HepG2 (cell line): ENCODE results near the gene RPAP3. TPM values are rescaled to one million over a fixed set of nuclear protein-coding genes. Genes with fewer than 3 reads are reported as not detected.

Experiments
- ARHGAP35 ChIP-seq: sonication (generic); formaldehyde crosslinking; IDR thresholded peaks from 2 replicates; pipeline ENCODE4 v1.9.0; 2022; ENCODE audit warnings: mild to moderate bottlenecking, inconsistent platforms, moderate library complexity, missing genetic modification reagents, borderline replicate concordance
- FOSL1 ChIP-seq: sonication (generic); formaldehyde crosslinking; IDR thresholded peaks from 2 replicates; pipeline ENCODE4 v1.9.0; 2021; ENCODE audit warnings: missing genetic modification reagents, borderline replicate concordance
- IKZF4 ChIP-seq: sonication (generic); formaldehyde crosslinking; IDR thresholded peaks from 2 replicates; pipeline ENCODE4 v1.5.1; 2020; ENCODE audit warnings: borderline replicate concordance, mild to moderate bottlenecking, low read depth, missing genetic modification reagents; ENCODE audit errors: not compliant biosample characterization
- KMT2A ChIP-seq: sonication (generic); formaldehyde crosslinking; IDR thresholded peaks from 2 replicates; pipeline ENCODE4 v1.4.0; 2020; ENCODE audit warnings: missing genetic modification reagents
- MIXL1 ChIP-seq: IDR thresholded peaks from 2 replicates; pipeline ENCODE4 v1.6.1; 2016
- NBN ChIP-seq: fragments of 450-650 bp; conservative IDR thresholded peaks from 2 replicates; pipeline ENCODE4 v1.6.1; 2017
- NCOA2 ChIP-seq: sonication (generic); formaldehyde crosslinking; IDR thresholded peaks from 2 replicates; pipeline ENCODE4 v1.8.0; 2022; ENCODE audit warnings: inconsistent platforms
- RBAK ChIP-seq: sonication (generic); formaldehyde crosslinking; IDR thresholded peaks from 2 replicates; pipeline ENCODE4 v1.5.1; 2020; ENCODE audit warnings: mild to moderate bottlenecking, missing genetic modification reagents
- RFX3 ChIP-seq: IDR thresholded peaks from 2 replicates; pipeline ENCODE4 v1.6.1; 2016; ENCODE audit warnings: missing biosample characterization, missing genetic modification reagents
- SAFB2 ChIP-seq: sonication (generic); formaldehyde crosslinking; IDR thresholded peaks from 2 replicates; pipeline ENCODE4 v1.5.1; 2020; ENCODE audit warnings: missing genetic modification reagents, low read depth, mild to moderate bottlenecking, borderline replicate concordance
- SPEN ChIP-seq: sonication (generic); formaldehyde crosslinking; IDR thresholded peaks from 2 replicates; pipeline ENCODE4 v1.5.1; 2020; ENCODE audit warnings: low read depth, mild to moderate bottlenecking, missing genetic modification reagents
- TBX2 ChIP-seq: sonication (generic); formaldehyde crosslinking; IDR thresholded peaks from 2 replicates; pipeline ENCODE4 v1.5.0; 2020; ENCODE audit warnings: missing genetic modification reagents, mild to moderate bottlenecking, borderline replicate concordance
- U2AF1 ChIP-seq: fragments of 200-400 bp; formaldehyde crosslinking; optimal IDR thresholded peaks from 2 replicates; pipeline ENCODE3; 2017; ENCODE audit warnings: mild to moderate bottlenecking, low read depth, low read length
- ZNF234 ChIP-seq: sonication (generic); formaldehyde crosslinking; conservative IDR thresholded peaks from 2 replicates; pipeline ENCODE4 v1.5.1; 2020; ENCODE audit warnings: mild to moderate bottlenecking, missing genetic modification reagents
- ZNF251 ChIP-seq: sonication (generic); formaldehyde crosslinking; IDR thresholded peaks from 2 replicates; pipeline ENCODE4 v1.9.0; 2021; ENCODE audit warnings: mild to moderate bottlenecking, missing genetic modification reagents
- ZNF367 ChIP-seq: sonication (generic); formaldehyde crosslinking; IDR thresholded peaks from 2 replicates; pipeline ENCODE4 v1.4.0; 2020; ENCODE audit warnings: missing genetic modification reagents, borderline replicate concordance
- ZNF501 ChIP-seq: sonication (generic); formaldehyde crosslinking; IDR thresholded peaks from 2 replicates; pipeline ENCODE4 v1.5.1; 2020; ENCODE audit warnings: mild to moderate bottlenecking, moderate library complexity, missing genetic modification reagents
- ZNF550 ChIP-seq: sonication (generic); formaldehyde crosslinking; IDR thresholded peaks from 2 replicates; pipeline ENCODE4 v1.4.0; 2020; ENCODE audit warnings: mild to moderate bottlenecking, missing genetic modification reagents, borderline replicate concordance
- ZNF709 ChIP-seq: sonication (generic); formaldehyde crosslinking; IDR thresholded peaks from 2 replicates; pipeline ENCODE4 v1.5.0; 2020; ENCODE audit warnings: mild to moderate bottlenecking, missing genetic modification reagents
- ZNF772 ChIP-seq: sonication (generic); formaldehyde crosslinking; IDR thresholded peaks from 2 replicates; pipeline ENCODE4 v1.5.0; 2020; ENCODE audit warnings: mild to moderate bottlenecking, missing genetic modification reagents
- ZNF776 ChIP-seq: sonication (generic); formaldehyde crosslinking; IDR thresholded peaks from 2 replicates; pipeline ENCODE4 v1.4.0; 2020; ENCODE audit warnings: mild to moderate bottlenecking, missing genetic modification reagents
- polyA plus RNA-seq, 8 experiments: library from polyadenylated mRNA; depleted of rRNA in 3 of 8; stranded (reverse) in 7 of 8; unstranded in 1 of 8; fragments of >200 nt; fragmentation: Illumina TruSeq in 4 of 8; extraction: Trizol in 4 of 8; gene quantifications; 2 replicates each; pipeline versions ENCODE4 v1.2.1 to v1.2.3, GENCODE V29; 2011 to 2016; ENCODE audit warnings: low read depth in 4 of 8, missing spikeins in 1 of 8, mixed read lengths in 1 of 8; ENCODE audit not compliant: insufficient read depth in 1 of 8
- total RNA-seq, 5 experiments: library from RNA; depleted of rRNA; stranded (reverse); fragments of >200 nt; fragmentation: Illumina TruSeq; extraction: Trizol; gene quantifications; 2 replicates each; pipeline ENCODE4 v1.2.3, GENCODE V29; 2016; ENCODE audit warnings: low read depth in 1 of 5
- TF ChIP-seq, protein P1 (sequence below): sonication (generic); formaldehyde crosslinking; IDR thresholded peaks from 2 replicates; pipeline ENCODE4 v1.5.1; 2020; ENCODE audit warnings: missing genetic modification reagents, mild to moderate bottlenecking, borderline replicate concordance
- TF ChIP-seq, protein P2 (sequence below): sonication (generic); formaldehyde crosslinking; IDR thresholded peaks from 2 replicates; pipeline ENCODE4 v1.4.0; 2020; ENCODE audit warnings: missing genetic modification reagents
- TF ChIP-seq, protein P3 (sequence below): sonication (generic); formaldehyde crosslinking; IDR thresholded peaks from 2 replicates; pipeline ENCODE4 v1.4.0; 2020; ENCODE audit warnings: missing genetic modification reagents

Gene RPAP3
- total and polyA plus RNA-seq, 2 of the 13 experiments (the other 11 are each of a cell fraction or from before 2014, with no cell fraction given), result 8.8 to 32.8 TPM

DNA sequence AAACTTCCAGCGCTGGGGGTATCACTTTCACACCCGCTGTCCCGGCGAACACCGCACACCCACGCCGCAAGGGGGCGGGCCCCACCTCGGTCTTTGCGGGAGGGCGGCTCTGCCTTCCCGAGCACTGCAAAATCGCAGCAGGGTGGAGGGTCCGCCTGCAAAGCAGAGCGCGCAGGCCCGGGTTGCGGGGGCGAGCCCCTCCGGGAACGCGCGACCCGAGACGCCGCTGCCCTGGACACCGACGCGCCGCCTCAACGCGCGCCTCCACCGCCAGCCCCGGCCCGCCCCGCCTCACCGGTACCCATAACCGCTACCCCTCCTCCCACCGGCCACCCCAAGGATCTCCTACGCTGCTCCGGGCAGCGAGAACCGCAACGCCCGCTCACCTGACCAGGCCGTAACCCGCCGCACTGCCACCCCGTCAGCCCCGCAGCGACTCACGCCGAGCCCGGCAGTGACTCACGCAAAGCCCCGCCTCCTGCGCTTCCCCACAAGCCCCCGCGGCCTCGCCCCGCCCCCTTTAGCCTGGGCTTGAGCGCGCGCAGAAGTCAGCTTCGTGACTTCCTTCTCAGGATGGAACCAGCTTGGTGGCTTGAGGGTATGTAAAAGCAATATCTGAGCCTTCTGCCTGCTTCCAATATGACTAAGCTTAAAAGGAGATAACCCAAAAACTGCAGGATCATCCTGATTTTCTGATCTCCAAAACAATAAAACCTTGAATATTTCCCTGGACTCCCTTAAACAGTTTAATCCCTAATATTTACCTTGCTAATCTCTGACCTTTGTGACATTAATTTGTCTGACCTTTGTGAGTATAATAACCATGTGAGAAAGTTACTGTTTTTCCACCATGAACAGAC lies at the start of gene RPAP3 (continued):
- TF ChIP-seq ZNF772 (CRISPR knock-in tag), result no peak; the same call in 1 of the 2 replicates
- no peak for TF ChIP-seq RBAK (CRISPR knock-in tag)
- TF ChIP-seq KMT2A, result peak; percentile 74
- TF ChIP-seq NBN, result no peak
- TF ChIP-seq SAFB2 (CRISPR knock-in tag), result 0 out of 2 replicates have a peak, but pooled peaks have one; percentile 41
- no peak for TF ChIP-seq RFX3 (CRISPR knock-in tag)
- TF ChIP-seq, protein P1, sequence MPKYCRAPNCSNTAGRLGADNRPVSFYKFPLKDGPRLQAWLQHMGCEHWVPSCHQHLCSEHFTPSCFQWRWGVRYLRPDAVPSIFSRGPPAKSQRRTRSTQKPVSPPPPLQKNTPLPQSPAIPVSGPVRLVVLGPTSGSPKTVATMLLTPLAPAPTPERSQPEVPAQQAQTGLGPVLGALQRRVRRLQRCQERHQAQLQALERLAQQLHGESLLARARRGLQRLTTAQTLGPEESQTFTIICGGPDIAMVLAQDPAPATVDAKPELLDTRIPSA, result peak; percentile 70; the same call in 1 of the 2 replicates
- TF ChIP-seq U2AF1, result no peak
- peak; percentile 19; the same call in 1 of the 2 replicates for TF ChIP-seq NCOA2
- TF ChIP-seq ZNF709, result peak; percentile 77
- TF ChIP-seq TBX2 (CRISPR knock-in tag), result peak; percentile 31; the same call in 1 of the 2 replicates
- TF ChIP-seq, protein P2, sequence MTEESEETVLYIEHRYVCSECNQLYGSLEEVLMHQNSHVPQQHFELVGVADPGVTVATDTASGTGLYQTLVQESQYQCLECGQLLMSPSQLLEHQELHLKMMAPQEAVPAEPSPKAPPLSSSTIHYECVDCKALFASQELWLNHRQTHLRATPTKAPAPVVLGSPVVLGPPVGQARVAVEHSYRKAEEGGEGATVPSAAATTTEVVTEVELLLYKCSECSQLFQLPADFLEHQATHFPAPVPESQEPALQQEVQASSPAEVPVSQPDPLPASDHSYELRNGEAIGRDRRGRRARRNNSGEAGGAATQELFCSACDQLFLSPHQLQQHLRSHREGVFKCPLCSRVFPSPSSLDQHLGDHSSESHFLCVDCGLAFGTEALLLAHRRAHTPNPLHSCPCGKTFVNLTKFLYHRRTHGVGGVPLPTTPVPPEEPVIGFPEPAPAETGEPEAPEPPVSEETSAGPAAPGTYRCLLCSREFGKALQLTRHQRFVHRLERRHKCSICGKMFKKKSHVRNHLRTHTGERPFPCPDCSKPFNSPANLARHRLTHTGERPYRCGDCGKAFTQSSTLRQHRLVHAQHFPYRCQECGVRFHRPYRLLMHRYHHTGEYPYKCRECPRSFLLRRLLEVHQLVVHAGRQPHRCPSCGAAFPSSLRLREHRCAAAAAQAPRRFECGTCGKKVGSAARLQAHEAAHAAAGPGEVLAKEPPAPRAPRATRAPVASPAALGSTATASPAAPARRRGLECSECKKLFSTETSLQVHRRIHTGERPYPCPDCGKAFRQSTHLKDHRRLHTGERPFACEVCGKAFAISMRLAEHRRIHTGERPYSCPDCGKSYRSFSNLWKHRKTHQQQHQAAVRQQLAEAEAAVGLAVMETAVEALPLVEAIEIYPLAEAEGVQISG (CRISPR knock-in tag), result peak; percentile 75
- TF ChIP-seq ZNF367 (CRISPR knock-in tag), result peak; percentile 6; the same call in 1 of the 2 replicates
- 0 out of 2 replicates have a peak, but pooled peaks have one; percentile 21 for TF ChIP-seq ARHGAP35
- peak; percentile 86 for TF ChIP-seq ZNF776 (CRISPR knock-in tag)
- 0 out of 2 replicates have a peak, but pooled peaks have one; percentile 24 for TF ChIP-seq MIXL1
- TF ChIP-seq ZNF501 (CRISPR knock-in tag), result peak; percentile 65
- TF ChIP-seq FOSL1, result no peak
- no peak; the same call in 1 of the 2 replicates for TF ChIP-seq SPEN
- TF ChIP-seq, protein P3, sequence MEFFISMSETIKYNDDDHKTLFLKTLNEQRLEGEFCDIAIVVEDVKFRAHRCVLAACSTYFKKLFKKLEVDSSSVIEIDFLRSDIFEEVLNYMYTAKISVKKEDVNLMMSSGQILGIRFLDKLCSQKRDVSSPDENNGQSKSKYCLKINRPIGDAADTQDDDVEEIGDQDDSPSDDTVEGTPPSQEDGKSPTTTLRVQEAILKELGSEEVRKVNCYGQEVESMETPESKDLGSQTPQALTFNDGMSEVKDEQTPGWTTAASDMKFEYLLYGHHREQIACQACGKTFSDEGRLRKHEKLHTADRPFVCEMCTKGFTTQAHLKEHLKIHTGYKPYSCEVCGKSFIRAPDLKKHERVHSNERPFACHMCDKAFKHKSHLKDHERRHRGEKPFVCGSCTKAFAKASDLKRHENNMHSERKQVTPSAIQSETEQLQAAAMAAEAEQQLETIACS (CRISPR knock-in tag), result peak; percentile 85
- TF ChIP-seq IKZF4 (CRISPR knock-in tag), result peak; percentile 48
- TF ChIP-seq ZNF234 (CRISPR knock-in tag), result no peak
- TF ChIP-seq ZNF550, result no peak
- no peak for TF ChIP-seq ZNF251 (CRISPR knock-in tag)
